Measurements from ENCODE around the gene IL4I1.
A peak's percentile ranks its signal among the peaks of the same experiment; 100 is the strongest.

The IL4I1 gene

DNA sequence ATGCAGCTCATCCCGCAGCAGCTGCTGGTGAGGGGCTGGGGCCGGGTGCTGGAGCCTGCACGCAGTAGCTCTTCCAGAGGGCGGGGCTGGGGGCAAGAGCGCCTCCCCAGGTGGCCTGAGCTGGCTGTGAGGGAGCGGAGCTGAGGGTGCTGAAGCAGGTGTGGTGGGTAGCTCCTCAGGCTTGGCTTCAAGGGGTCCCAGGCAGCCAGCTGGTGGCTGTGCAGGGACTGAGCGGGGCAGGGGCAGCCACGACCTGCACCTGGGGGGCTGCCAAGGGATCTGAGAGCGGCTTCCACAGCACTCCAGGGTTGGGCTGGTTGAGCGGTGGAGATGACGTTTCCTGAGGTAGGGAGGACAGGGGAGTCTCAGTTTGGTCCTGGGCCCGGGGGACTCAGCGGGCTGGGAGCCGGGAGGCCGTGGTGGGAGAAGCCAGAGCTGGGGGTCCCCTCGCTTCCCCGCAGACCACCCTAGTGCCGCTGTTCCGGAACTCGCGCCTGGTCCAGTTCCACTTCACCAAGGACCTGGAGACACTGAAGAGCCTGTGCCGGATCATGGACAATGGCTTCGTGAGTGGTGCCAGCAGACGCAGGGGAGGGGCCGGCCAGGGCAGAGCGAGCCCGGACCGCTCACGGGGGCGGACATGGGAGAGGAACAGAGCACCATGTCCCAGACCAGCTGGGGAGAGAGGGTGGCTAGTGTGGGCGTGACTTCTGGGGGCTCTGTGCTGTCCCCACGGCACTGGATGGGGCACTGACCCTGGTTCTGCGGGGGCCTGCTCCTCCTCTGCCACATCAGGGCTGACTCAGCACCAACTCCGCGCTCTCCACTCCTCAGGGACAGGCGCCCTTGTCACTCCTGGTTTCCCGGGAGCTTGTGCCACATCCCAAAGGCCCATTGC lies 38.4 kb downstream of the IL4I1 start:
- Histone ChIP-seq H3K36me3 (ENCODE audit: control insufficient read depth, insufficient read depth, low read length, severe bottlenecking) (peaks cover 62% of the 10 kb centered on the region), H3K4me3 (ENCODE audit: low read length) (no peak overlapping the region), H3K4me1 (ENCODE audit: control insufficient read depth, insufficient read depth, low read length) (peaks cover 8% of the 10 kb centered on the region), H3K9ac (ENCODE audit: low read length) (no peak overlapping the region), H3K9me3 (ENCODE audit: control insufficient read depth, low read length) (no peaks in the 10 kb centered on the region), H3K27me3 (replicated peaks; ENCODE audit: control insufficient read depth, insufficient read depth, low read length) (no peaks in the 10 kb centered on the region)
- no peak for DNase-seq (ENCODE audit: low read depth)

DNA sequence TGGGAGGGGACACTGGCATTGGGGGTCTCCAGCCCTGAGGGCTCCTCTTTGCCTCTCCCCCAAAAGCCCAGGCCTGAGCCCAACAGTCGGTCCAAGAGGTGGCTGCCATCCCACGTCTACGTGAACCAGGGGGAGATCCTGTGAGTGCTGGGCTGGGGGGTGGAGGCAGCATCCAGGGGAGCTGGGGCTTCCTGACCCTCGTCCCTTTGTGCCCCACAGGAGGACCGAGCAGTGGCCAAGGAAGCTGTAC lies 38.9 kb downstream of the IL4I1 start:
- Histone ChIP-seq H3K4me3 (ENCODE audit: low read length) (no peak overlapping the region), H3K27me3 (replicated peaks; ENCODE audit: control insufficient read depth, insufficient read depth, low read length) (no peaks in the 10 kb centered on the region), H3K4me1 (ENCODE audit: control insufficient read depth, insufficient read depth, low read length) (peaks cover 9% of the 10 kb centered on the region), H3K9ac (ENCODE audit: low read length) (no peak overlapping the region), H3K9me3 (ENCODE audit: control insufficient read depth, low read length) (no peaks in the 10 kb centered on the region), H3K36me3 (ENCODE audit: control insufficient read depth, insufficient read depth, low read length, severe bottlenecking) (peaks cover 58% of the 10 kb centered on the region)
- no peak for DNase-seq (ENCODE audit: low read depth)

DNA sequence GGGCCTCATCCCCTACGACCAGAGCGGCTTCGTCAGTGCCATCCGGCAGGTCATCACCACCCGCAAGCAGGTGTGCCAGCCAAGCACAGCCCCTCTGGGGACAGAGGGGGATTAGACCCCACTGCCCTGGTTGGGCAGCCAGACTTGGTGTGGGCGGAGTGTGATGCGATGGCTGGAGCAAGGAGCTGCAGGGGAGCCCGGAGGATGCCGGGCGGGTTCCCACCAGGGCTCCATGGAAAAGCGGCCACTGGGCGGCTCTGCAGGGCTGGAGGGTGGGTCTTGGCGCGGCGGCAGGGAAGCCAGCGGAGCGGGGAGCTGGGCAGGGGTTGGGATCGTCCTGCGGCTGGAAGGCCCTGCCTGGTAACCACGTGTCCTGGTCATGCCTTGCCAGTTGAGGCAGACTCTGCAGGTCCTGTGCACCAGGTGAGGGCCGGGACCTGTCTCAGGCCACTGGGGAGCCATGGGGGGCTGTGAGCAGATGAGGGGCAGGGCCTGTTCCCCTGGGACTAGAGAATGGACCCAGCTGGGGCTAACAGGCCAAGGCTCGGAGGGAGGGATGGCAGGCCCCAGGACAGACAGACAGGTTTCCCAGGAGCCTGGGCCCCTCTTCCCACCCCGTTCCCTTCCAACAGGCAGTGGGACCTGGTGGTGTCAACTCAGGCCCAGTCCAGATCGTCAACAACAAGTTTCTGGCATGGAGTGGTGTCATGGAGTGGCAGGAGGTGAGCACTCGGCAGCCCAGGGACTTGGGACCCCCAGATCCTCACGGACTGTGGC lies 39.4 kb downstream of the IL4I1 start:
- Histone ChIP-seq H3K27me3 (replicated peaks; ENCODE audit: control insufficient read depth, insufficient read depth, low read length) (no peaks in the 10 kb centered on the region), H3K9me3 (ENCODE audit: control insufficient read depth, low read length) (no peaks in the 10 kb centered on the region), H3K36me3 (ENCODE audit: control insufficient read depth, insufficient read depth, low read length, severe bottlenecking) (peaks cover 58% of the 10 kb centered on the region), H3K4me1 (ENCODE audit: control insufficient read depth, insufficient read depth, low read length) (peaks cover 14% of the 10 kb centered on the region), H3K9ac (ENCODE audit: low read length) (no peak overlapping the region), H3K4me3 (ENCODE audit: low read length) (no peak overlapping the region)
- no peak for DNase-seq (ENCODE audit: low read depth)

DNA sequence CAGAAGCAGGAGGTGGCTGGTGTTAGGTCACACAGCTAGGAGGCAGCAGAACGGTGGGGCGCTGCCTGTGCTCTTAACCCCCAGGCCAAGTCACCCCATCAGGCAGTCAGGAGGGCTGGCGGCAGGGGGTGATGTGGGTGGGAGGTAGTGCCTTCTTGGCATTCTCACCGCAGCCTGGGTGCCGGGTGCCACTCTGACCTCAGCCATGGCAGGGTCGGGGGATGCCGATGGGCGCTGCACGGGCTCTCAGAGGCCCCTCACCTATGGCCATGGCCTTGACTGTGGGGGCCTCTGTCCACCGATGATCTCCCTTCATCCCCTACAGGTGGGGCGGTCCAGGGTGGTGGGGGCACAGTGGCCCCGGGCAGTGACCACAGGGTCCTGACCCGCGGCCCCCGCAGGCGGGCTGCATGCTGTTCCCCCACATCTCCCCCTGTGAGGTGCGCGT lies 40.1 kb downstream of the IL4I1 start:
- peaks cover 55% of the 10 kb centered on the region for H3K36me3 ChIP-seq (ENCODE audit: control insufficient read depth, insufficient read depth, low read length, severe bottlenecking)
- no peaks in the 10 kb centered on the region for H3K27me3 ChIP-seq (replicated peaks; ENCODE audit: control insufficient read depth, insufficient read depth, low read length)
- no peak for DNase-seq (ENCODE audit: low read depth)

DNA sequence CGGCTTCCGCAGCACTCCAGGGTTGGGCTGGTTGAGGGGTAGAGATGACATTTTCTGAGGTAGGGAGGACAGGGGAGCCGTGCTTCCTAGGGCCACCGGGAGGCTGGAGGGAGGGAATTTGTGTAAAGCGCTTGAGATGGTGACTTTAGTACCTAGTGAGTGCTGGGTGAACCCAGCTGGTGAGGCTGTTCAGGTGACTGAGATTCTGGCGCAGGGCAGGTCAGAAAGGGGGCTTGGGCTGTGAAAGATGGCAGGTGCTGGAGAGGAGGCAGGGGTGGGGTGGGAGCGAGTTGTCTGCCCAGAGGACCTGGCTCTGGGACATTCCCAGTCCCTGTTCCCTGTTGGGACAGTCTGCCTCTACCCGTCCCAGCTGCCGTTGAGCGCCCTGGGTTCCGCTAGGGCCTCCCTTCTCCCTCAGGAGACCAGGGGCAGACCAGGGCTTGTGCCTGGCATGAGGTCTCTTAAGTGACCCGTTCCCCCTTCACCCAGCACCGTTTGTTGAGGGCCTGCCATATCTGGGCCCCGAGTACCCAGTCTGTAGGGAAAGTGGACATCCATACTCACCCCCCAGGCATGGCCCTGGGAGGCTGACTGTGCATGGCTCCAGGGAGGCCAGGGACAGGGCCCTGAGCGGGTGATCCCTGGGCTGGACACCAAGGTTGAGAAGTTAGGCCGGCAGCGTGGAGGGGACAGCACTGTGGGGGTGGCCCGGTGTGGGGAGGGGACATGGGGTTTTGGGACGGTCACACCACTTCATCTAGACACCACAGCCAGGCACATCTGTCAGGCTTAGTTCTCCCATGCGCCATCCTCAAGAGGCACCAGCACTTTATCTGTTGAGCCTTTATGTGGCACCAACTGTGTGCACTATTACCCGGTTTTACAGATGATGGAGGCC lies 40.8 kb downstream of the IL4I1 start:
- no peak for DNase-seq (ENCODE audit: low read depth)
- no peak overlapping the region for H3K9ac ChIP-seq (ENCODE audit: low read length)
- H3K4me3 ChIP-seq (ENCODE audit: low read length): no peak overlapping the region
- no peaks in the 10 kb centered on the region for H3K27me3 ChIP-seq (replicated peaks; ENCODE audit: control insufficient read depth, insufficient read depth, low read length)
- H3K36me3 ChIP-seq (ENCODE audit: control insufficient read depth, insufficient read depth, low read length, severe bottlenecking): peaks cover 51% of the 10 kb centered on the region
- H3K4me1 ChIP-seq (ENCODE audit: control insufficient read depth, insufficient read depth, low read length): peaks cover 18% of the 10 kb centered on the region
- H3K9me3 ChIP-seq (ENCODE audit: control insufficient read depth, low read length): no peaks in the 10 kb centered on the region

More for the DNA sequence above, 40.1 kb downstream of the IL4I1 start:
- no peak overlapping the region for H3K4me3 ChIP-seq (ENCODE audit: low read length)
- no peaks in the 10 kb centered on the region for H3K9me3 ChIP-seq (ENCODE audit: control insufficient read depth, low read length)
- H3K9ac ChIP-seq (ENCODE audit: low read length): no peak overlapping the region
- peaks cover 18% of the 10 kb centered on the region for H3K4me1 ChIP-seq (ENCODE audit: control insufficient read depth, insufficient read depth, low read length)

DNA sequence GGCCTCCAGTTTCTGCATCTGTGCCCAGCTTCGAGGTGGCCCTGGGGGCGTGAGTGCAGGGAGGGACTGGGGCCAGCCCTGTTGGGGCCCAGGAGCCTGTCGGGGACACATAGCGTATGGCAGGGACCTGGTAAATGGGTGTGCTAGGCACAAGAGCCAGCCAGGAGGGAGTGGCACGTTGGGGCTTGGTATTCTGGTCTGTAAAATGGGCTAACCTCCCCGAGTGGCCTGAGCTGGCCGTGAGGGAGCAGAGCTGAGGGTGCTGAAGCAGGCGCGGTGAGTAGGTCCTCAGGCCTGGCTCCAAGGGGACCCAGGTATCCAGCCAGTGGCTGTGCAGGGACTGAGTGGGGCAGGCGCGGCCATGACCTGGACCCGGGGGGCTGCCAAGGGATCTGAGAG lies 41.4 kb downstream of the IL4I1 start:
- Histone ChIP-seq H3K36me3 (ENCODE audit: control insufficient read depth, insufficient read depth, low read length, severe bottlenecking) (peaks cover 45% of the 10 kb centered on the region), H3K4me1 (ENCODE audit: control insufficient read depth, insufficient read depth, low read length) (peaks cover 19% of the 10 kb centered on the region), H3K9me3 (ENCODE audit: control insufficient read depth, low read length) (no peaks in the 10 kb centered on the region), H3K27me3 (replicated peaks; ENCODE audit: control insufficient read depth, insufficient read depth, low read length) (no peaks in the 10 kb centered on the region), H3K9ac (ENCODE audit: low read length) (no peak overlapping the region), H3K4me3 (ENCODE audit: low read length) (no peak overlapping the region)
- no peak for DNase-seq (ENCODE audit: low read depth)

DNA sequence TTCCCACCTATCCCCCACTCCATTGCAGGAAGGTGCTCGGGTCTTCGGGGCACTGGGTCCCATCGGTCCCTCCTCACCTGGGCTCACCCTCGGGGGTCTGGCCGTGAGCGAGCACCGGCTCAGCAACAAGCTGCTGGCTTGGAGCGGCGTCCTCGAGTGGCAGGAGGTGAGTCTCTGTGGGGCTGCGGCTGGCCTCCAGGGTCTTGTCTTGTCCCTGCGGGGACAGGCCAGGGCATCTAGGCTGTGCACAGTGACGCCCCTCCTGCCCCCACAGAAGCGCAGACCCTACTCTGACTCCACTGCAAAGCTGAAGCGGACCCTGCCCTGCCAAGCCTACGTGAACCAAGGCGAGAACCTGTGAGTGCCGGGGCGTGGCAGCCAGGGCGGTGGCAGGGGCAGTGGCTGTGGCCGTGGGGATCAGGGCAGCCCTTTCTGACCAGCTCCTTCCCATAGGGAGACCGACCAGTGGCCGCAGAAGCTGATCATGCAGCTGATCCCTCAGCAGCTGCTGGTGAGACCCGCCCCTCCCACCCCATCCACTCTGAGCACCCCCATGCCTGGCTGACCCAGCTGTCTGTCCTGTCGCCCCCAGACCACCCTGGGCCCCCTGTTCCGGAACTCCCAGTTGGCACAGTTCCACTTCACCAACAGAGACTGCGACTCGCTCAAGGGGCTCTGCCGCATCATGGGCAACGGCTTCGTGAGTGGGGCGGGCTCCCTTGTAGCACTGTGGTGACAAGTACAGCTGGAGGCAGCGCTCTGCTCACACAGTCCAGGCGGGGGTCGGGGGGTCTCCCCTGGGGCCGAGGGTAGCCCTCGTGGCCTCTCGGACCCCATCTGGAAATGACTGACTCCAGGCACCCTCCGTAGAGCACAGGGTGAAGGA lies 42.1 kb downstream of the IL4I1 start:
- peaks cover 40% of the 10 kb centered on the region for H3K36me3 ChIP-seq (ENCODE audit: control insufficient read depth, insufficient read depth, low read length, severe bottlenecking)

DNA sequence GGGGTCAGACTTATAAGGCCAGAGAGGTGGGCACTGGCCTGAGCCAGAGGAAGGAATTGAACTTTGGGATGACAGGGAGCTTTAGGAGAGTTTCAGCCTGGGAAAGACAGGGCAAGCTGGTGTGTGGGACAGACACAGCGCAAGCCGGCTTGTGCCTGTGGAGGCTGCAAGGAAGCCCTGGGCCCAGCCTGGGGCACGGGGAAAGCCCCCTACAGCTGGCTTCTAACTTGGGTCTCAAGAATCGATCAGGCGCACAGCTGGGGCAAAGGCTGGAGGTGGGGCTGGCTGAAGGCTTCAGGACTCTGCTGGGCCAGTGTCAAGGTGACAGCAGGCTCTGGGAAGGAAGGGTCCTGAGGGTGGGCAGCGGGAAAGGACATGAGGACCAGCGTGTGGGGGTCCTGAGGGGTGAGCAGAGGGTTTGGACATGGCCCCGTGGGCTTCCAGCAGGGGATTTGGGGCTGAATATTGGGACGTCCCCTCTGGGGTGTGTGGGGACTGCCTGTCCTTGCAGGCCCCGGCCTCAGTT lies 42.8 kb downstream of the IL4I1 start:
- Histone ChIP-seq H3K27me3 (replicated peaks; ENCODE audit: control insufficient read depth, insufficient read depth, low read length) (no peaks in the 10 kb centered on the region), H3K36me3 (ENCODE audit: control insufficient read depth, insufficient read depth, low read length, severe bottlenecking) (peaks cover 39% of the 10 kb centered on the region), H3K9me3 (ENCODE audit: control insufficient read depth, low read length) (no peaks in the 10 kb centered on the region), H3K4me3 (ENCODE audit: low read length) (no peak overlapping the region), H3K9ac (ENCODE audit: low read length) (no peak overlapping the region), H3K4me1 (ENCODE audit: control insufficient read depth, insufficient read depth, low read length) (peaks cover 21% of the 10 kb centered on the region)
- DNase-seq (ENCODE audit: low read depth): no peak

More for the DNA sequence above, 42.1 kb downstream of the IL4I1 start:
- H3K4me3 ChIP-seq (ENCODE audit: low read length): no peak overlapping the region
- H3K4me1 ChIP-seq (ENCODE audit: control insufficient read depth, insufficient read depth, low read length): peaks cover 24% of the 10 kb centered on the region
- H3K9ac ChIP-seq (ENCODE audit: low read length): no peak overlapping the region
- no peaks in the 10 kb centered on the region for H3K27me3 ChIP-seq (replicated peaks; ENCODE audit: control insufficient read depth, insufficient read depth, low read length)
- no peak for DNase-seq (ENCODE audit: low read depth)
- H3K9me3 ChIP-seq (ENCODE audit: control insufficient read depth, low read length): no peaks in the 10 kb centered on the region

DNA sequence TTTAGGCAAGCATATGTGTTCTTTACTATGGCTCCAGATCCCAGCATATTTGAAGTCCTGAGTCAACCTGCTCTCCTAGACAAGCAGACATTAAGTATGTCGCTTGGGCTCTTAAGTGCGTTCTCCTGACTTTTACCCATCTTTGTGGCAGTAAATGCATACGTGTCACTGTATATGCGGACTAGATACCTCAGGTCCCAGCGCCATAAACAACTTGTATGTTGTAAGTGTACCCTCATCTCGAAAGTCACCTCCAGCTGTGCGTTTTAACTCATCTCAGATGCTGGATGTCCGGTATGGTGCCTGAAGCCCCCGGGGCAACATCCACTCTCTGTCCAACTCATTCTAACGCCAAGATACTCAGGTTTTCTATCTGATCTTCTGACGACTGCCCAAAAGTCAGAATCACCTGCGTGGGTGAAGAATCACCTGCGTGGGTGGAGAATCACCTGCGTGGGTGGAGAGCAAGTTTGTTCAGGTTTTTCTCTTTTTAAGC lies 44.0 kb downstream of the IL4I1 start:
- peak overlapping the region; percentile 68 for H3K9ac ChIP-seq (ENCODE audit: low read length)
- peaks cover 28% of the 10 kb centered on the region for H3K4me1 ChIP-seq (ENCODE audit: control insufficient read depth, insufficient read depth, low read length)
- DNase-seq (ENCODE audit: low read depth): no peak
- H3K36me3 ChIP-seq (ENCODE audit: control insufficient read depth, insufficient read depth, low read length, severe bottlenecking): peaks cover 31% of the 10 kb centered on the region
- H3K27me3 ChIP-seq (replicated peaks; ENCODE audit: control insufficient read depth, insufficient read depth, low read length): no peaks in the 10 kb centered on the region
- peak overlapping the region; percentile 95 for H3K4me3 ChIP-seq (ENCODE audit: low read length)
- no peaks in the 10 kb centered on the region for H3K9me3 ChIP-seq (ENCODE audit: control insufficient read depth, low read length)
